OCI-LY3 (cell line): ENCODE data around the gene MIOX.

ENCODE experiments used
- H2AFZ ChIP-seq: fragments of 200-600, 300-600 bp; shearing (Covaris generic); 2 replicates; pipeline ENCODE4 v1.6.0; 2014; ENCODE audit warnings: antibody characterized with exemption, low read depth, low read length
- H3K27ac ChIP-seq: fragments of 200-600, 300-600 bp; sonication (generic); 2 replicates; pipeline ENCODE4 v1.5.1; 2014; ENCODE audit warnings: mild to moderate bottlenecking, low read length, moderate library complexity, mixed read lengths
- H3K27me3 ChIP-seq: fragments of 200-600, 300-600 bp; sonication (generic); 2 replicates; pipeline ENCODE4 v1.6.1; 2014; ENCODE audit warnings: low read depth, low read length, mixed read lengths
- H3K36me3 ChIP-seq: fragments of 200-600, 300-600 bp; sonication (generic); replicated peaks from 2 replicates; pipeline ENCODE3; 2014; ENCODE audit warnings: low read depth, low read length, mixed read lengths
- H3K4me1 ChIP-seq: fragments of 300-600, 200-600 bp; sonication (generic); 2 replicates; pipeline ENCODE4 v1.6.1; 2014; ENCODE audit warnings: low read length, mixed read lengths
- H3K4me2 ChIP-seq: fragments of 200-600, 300-600 bp; sonication (generic); 2 replicates; pipeline ENCODE4 v1.6.1; 2014; ENCODE audit warnings: low read length, mixed read lengths
- H3K4me3 ChIP-seq: fragments of 300-600, 200-600 bp; sonication (generic); 2 replicates; pipeline ENCODE4 v1.5.1; 2014; ENCODE audit warnings: antibody characterized with exemption, mild to moderate bottlenecking, low read length, moderate library complexity
- H3K79me2 ChIP-seq: fragments of 300-600, 200-600 bp; shearing (Covaris generic); 2 replicates; pipeline ENCODE4 v1.6.1; 2014; ENCODE audit warnings: mild to moderate bottlenecking, low read length, mixed read lengths
- H3K9ac ChIP-seq: fragments of 300-600, 200-600 bp; shearing (Covaris generic); 2 replicates; pipeline ENCODE4 v1.6.0; 2014; ENCODE audit warnings: mild to moderate bottlenecking, low read length, moderate library complexity
- H3K9me3 ChIP-seq: fragments of 200-600, 300-600 bp; shearing (Covaris generic); 2 replicates; pipeline ENCODE4 v1.6.1; 2014; ENCODE audit warnings: low read length, mixed read lengths; ENCODE audit not compliant: insufficient read depth
- H4K20me1 ChIP-seq: fragments of 200-600, 300-600 bp; sonication (generic); 2 replicates; pipeline ENCODE4 v1.6.1; 2016; ENCODE audit warnings: low read length, mixed read lengths; ENCODE audit not compliant: insufficient read depth
- CTCF ChIP-seq: fragments of 200-600, 300-600 bp; sonication (generic); IDR thresholded peaks from 2 replicates; pipeline ENCODE4 v1.5.1; 2014; ENCODE audit warnings: antibody characterized with exemption, low read length, low read depth
- EZH2phosphoT487 ChIP-seq: fragments of 200-600 bp; shearing (Covaris generic); IDR thresholded peaks from 2 replicates; pipeline ENCODE4 v1.6.1; 2018; ENCODE audit warnings: antibody characterized with exemption, mixed run types, low read depth

Gene MIOX

GRCh38 chr22:50461536-50461935, 25.1 kb upstream of the MIOX start:
- no peaks in the 10 kb centered on the region for H3K27me3 ChIP-seq
- no peak overlapping the region for H3K4me2 ChIP-seq
- no peaks in the 10 kb centered on the region for H3K9me3 ChIP-seq
- H3K79me2 ChIP-seq, result no peaks in the 10 kb centered on the region
- TF ChIP-seq CTCF, result no peak
- TF ChIP-seq EZH2phosphoT487, result no peak
- H3K4me1 ChIP-seq, result peaks cover 9% of the 10 kb centered on the region; the same call in 1 of the 2 replicates
- no peak overlapping the region for H3K4me3 ChIP-seq
- H3K36me3 ChIP-seq, result peaks cover 3% of the 10 kb centered on the region
- H3K27ac ChIP-seq, result no peak overlapping the region
- no peak overlapping the region for H2AFZ ChIP-seq
- H3K9ac ChIP-seq, result no peak overlapping the region
- H4K20me1 ChIP-seq, result no peaks in the 10 kb centered on the region

GRCh38 chr22:50461979-50462540, 24.6 kb upstream of the MIOX start:
- Histone ChIP-seq H3K36me3 (peaks cover 3% of the 10 kb centered on the region), H3K79me2 (no peaks in the 10 kb centered on the region), H3K4me1 (peaks cover 9% of the 10 kb centered on the region; the same call in 1 of the 2 replicates), H3K27ac (no peak overlapping the region), H3K4me2 (no peak overlapping the region), H3K4me3 (no peak overlapping the region), H4K20me1 (no peaks in the 10 kb centered on the region), H2AFZ (no peak overlapping the region), H3K9me3 (no peaks in the 10 kb centered on the region), H3K9ac (no peak overlapping the region), H3K27me3 (no peaks in the 10 kb centered on the region)
- TF ChIP-seq CTCF, result no peak
- no peak for TF ChIP-seq EZH2phosphoT487

GRCh38 chr22:50463188-50463900, 23.3 kb upstream of the MIOX start:
- H3K79me2 ChIP-seq, result no peaks in the 10 kb centered on the region
- H2AFZ ChIP-seq, result no peak overlapping the region
- no peaks in the 10 kb centered on the region; the same call in 1 of the 2 replicates for H4K20me1 ChIP-seq
- H3K27ac ChIP-seq, result peak overlapping the region; percentile 28; the same call in 1 of the 2 replicates
- H3K27me3 ChIP-seq, result no peaks in the 10 kb centered on the region
- H3K4me1 ChIP-seq, result peaks cover 9% of the 10 kb centered on the region; the same call in 1 of the 2 replicates
- no peak overlapping the region for H3K4me2 ChIP-seq
- H3K36me3 ChIP-seq, result peaks cover 3% of the 10 kb centered on the region
- no peak overlapping the region for H3K9ac ChIP-seq
- no peaks in the 10 kb centered on the region for H3K9me3 ChIP-seq
- H3K4me3 ChIP-seq, result no peak overlapping the region
- TF ChIP-seq CTCF, result no peak
- no peak for TF ChIP-seq EZH2phosphoT487

- no peak overlapping the region for H3K27ac ChIP-seq
- no peak overlapping the region for H3K9ac ChIP-seq
- H3K4me3 ChIP-seq, result no peak overlapping the region
- H3K4me2 ChIP-seq, result no peak overlapping the region
- peaks cover 16% of the 10 kb centered on the region for H3K4me1 ChIP-seq
- H3K9me3 ChIP-seq, result no peaks in the 10 kb centered on the region
- peaks cover 8% of the 10 kb centered on the region for H4K20me1 ChIP-seq
- peaks cover 11% of the 10 kb centered on the region for H3K79me2 ChIP-seq
- no peak for TF ChIP-seq EZH2phosphoT487
- no peak for TF ChIP-seq CTCF
- H2AFZ ChIP-seq, result no peak overlapping the region
- peaks cover 3% of the 10 kb centered on the region for H3K36me3 ChIP-seq
- no peaks in the 10 kb centered on the region for H3K27me3 ChIP-seq
Measured at GRCh38 chr22:50464451-50464850, 22.2 kb upstream of the MIOX start.
